AML-193 (cell line): ENCODE data around the gene ALKBH3.

Source experiments
- DNase-seq, 2 experiments: peaks; one replicate each; lab custom pipeline; 2025; lab: John Stamatoyannopoulos, UW

The ALKBH3 gene

GRCh38 chr11:43922744-43923405, 42.2 kb downstream of the ALKBH3 start:
- DNase-seq: no peak

- no peak for DNase-seq
Measured at GRCh38 chr11:43923406-43924111, 42.9 kb downstream of the ALKBH3 start.

GRCh38 chr11:43924112-43924855, 43.7 kb downstream of the ALKBH3 start:
- no peak for DNase-seq

GRCh38 chr11:43925063-43925931, 44.7 kb downstream of the ALKBH3 start:
- no peak for DNase-seq

- no peak for DNase-seq
Measured at GRCh38 chr11:43925932-43926505, 45.4 kb downstream of the ALKBH3 start.

GRCh38 chr11:43927070-43927469, 46.4 kb downstream of the ALKBH3 start:
- DNase-seq: no peak

- DNase-seq: no peak
Measured at GRCh38 chr11:43927925-43928707, 47.5 kb downstream of the ALKBH3 start.

GRCh38 chr11:43928721-43929120, 48.1 kb downstream of the ALKBH3 start:
- DNase-seq: no peak

GRCh38 chr11:43930868-43931716, 50.5 kb downstream of the ALKBH3 start:
- no peak for DNase-seq

- DNase-seq: no peak
Measured at GRCh38 chr11:43931717-43932039, 51.0 kb downstream of the ALKBH3 start.

- no peak for DNase-seq
Measured at GRCh38 chr11:43933226-43933607, 52.6 kb downstream of the ALKBH3 start.

- DNase-seq: no peak
Measured at GRCh38 chr11:43933608-43934551, 53.2 kb downstream of the ALKBH3 start.

GRCh38 chr11:43934601-43935423, 54.2 kb downstream of the ALKBH3 start:
- DNase-seq: no peak

GRCh38 chr11:43935424-43935979, 54.9 kb downstream of the ALKBH3 start:
- no peak for DNase-seq

GRCh38 chr11:43936076-43936475, 55.4 kb downstream of the ALKBH3 start:
- DNase-seq: no peak

- no peak for DNase-seq
Measured at GRCh38 chr11:43937434-43938411, 57.1 kb downstream of the ALKBH3 start.
